ENCODE results near the gene RFXAP.

Gene RFXAP

DNA sequence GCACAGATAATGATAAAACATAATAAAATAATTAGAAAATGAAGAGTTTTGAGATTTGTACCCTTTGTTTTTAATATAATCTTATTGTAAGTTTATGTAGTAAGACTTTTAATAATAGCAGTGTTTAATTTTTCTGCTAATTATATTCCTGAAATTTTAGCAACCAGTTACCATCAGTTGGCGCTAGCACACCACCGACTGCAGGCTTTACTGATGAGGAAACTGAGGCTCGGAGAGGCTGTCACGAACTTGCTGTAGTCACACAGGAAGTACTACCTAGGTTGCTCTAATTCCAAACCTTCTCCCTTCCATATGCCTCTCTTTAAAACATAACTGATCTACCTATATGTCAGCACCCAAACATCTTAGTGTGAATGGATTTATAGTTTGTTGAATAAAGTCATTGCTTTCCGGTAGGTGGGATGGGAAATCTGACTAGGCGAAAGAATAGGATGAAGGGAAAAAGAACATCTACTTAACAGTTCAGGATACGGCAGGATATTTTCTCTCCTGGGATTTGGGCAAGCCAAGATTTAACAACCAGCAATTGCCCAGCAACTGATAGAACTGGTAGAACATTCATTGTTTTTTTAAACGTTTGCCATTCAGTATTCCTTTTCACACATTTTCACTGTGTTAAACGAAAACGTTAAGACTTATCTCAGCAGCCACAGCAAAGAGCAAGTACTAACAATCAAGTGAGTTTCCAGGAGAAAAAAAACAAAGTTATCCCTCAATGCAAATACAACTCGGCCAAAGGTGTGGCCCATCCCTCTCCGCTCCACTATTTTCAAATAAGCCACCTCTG, 822 bp upstream of the RFXAP start:
- DNase-seq (ENCODE audit: low spot score): no peak

DNA sequence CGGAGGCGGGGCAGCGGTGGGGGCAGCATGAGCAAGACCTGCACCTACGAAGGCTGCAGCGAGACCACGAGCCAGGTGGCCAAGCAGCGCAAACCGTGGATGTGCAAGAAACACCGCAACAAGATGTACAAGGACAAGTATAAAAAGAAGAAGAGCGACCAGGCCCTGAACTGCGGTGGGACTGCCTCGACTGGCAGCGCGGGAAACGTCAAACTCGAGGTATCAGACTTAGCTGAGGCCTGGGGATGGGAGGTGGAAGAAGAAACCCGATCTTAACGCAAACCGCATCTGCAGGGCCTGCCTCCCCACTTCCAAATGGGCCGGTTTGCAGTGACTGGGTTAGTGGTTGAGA, 693 bp downstream of the RFXAP start:
- no peak for DNase-seq (ENCODE audit: low spot score)

DNA sequence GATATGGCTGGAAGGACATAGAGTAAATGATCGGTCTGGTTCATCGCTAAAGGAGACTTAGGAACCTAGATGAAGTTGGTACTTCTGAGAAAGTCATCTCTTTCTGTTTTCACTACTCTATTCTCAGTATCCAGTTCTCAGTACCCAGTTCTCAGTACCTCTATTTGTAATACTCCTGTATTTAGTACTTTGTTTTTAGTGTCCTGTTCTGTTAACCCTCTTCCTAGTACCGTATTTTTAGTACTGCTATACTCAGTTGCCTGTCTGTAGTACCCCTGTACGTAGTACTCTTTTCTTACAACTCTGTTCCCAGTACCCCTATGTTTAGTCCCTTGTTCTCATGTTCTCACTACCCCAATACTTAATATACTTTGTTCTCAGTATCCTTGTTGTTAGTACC, 1.2 kb downstream of the RFXAP start:
- DNase-seq (ENCODE audit: low spot score): no peak

DNA sequence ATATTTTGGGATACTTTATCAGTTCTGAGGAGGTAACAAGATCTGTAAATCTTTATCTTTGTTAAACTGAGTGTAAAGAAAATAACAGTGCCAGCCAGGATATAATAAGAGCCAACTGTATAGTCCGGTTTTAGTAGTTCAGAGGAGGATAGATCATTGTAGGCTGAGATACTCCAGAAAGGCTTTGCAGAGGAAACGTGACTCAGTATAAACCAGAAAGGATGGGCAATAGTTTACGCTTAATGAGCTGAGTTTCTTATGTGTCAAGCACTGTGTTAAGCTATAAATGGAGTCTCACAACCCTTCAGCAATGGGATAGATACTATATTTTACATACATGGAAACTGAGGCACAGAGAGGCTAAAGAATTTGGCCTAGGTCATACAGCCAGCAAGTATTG, 3.8 kb downstream of the RFXAP start:
- DNase-seq (ENCODE audit: low spot score): no peak

DNA sequence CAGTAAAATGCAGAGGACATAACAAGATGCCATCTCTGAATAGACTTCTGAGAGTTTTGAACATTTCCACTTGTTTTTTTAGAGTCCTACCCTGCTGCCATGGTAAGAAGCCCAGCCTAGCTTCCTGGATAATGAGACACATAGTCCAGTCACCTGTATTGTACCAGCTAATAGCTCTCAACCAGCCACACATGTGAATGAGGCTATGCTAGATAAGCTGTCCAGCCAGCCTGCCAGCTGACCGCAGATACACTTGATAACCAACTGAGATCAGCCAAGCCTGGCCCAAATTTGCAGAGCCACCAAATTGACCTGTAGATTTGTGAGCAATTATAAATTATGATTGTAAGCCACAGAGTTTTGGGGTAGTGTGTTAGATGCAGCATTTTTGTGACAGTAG, 10.7 kb downstream of the RFXAP start:
- no peak for DNase-seq (ENCODE audit: low spot score)

DNA sequence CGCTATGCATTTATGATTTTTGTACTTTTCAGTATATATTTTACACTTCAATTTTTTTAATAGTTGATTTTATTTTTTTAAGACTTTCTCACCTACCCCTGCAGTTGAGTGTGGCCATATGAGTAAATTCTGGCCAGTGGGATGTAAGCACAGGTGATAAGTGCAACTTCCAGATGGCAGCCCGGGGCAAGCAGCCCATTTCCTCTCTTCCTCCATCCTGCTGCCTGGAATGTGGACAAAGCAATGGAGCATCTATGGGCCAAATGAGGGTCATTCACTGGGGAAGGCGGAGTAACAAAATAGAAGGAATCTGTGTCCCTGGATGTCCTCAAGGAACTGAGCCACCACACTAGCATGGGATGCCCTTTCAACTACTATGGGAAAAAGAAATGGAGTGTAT, 12.3 kb downstream of the RFXAP start:
- DNase-seq (ENCODE audit: low spot score): no peak

DNA sequence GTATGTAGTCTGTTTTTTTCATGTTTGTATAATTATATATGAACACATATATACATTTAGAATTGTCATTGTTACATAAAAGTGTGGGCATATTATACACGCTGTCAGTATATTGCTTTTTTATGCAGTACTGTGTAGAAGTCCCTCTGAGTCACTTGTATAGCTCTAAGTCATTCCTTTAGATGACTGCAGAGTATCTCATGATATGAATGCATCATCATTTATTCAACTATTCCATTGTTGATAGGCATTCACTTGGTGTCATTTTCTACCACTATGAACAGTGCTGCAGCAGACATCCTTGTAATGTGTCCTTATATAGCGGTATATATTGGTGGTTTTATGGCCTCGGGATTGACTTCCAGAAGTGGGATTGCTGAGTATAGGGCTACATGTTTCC, 15.3 kb downstream of the RFXAP start:
- no peak for DNase-seq (ENCODE audit: low spot score)

GRCh38 chr13:36837354-36838092, 18.5 kb downstream of the RFXAP start:
- no peak for DNase-seq (ENCODE audit: low spot score)

DNA sequence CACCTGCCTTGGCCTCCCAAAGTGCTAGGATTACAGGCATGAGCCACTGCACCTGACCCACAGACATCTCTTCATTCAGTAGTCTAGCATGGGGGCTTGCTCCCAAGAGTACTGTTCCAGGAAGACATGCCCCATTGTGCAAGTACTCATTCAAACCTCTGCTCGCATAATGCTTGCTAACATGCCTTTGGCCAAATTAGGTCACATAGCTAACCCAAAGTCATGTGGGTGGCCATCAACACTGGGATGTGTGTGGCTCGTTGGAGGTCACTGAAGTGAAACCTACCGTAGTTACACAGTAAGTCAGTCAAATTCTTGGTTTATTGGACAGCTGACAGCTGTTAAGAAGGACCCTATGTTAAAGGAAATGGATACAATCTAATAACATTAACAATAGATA, 20.3 kb downstream of the RFXAP start:
- DNase-seq (ENCODE audit: low spot score): no peak

DNA sequence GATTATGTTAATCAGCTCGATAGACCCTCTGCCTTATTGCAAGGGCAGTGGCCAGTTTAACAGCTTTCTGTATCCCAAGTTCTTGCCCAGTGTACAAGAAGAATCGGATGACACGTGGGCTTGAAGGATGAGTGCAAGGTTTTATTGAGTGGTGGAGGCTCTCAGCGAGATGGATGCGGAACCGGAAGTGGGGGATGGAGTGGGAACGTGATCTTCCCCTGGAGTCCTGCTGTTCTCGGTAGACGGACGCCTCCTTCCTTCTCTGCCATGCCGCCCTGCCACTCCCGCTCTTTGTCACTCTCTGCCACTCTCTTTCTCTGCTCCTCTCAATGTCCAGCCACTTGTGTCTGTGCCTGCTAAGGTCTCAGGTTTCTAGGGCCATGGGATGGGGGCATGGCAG, 21.0 kb downstream of the RFXAP start:
- no peak for DNase-seq (ENCODE audit: low spot score)

GRCh38 chr13:36840718-36841250, 21.8 kb downstream of the RFXAP start:
- no peak for DNase-seq (ENCODE audit: low spot score)

DNA sequence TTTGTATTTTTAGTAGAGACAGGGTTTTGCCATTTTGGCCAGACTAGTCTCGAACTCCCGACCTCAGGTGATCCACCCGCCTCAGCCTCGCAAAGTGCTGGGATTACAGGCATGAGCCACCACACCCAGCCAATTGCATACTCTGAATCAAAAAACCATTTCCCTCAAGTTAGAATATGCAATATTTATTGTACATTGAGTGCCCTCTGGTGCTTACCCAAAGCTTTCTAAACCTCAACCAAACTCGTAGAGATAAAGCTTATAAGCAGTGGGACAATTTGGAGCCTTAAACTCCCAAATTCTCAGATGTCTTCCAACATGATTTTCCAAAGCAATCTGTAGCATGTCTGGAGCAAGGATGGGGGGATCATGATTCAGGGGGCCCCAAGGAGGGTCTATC, 22.4 kb downstream of the RFXAP start:
- no peak for DNase-seq (ENCODE audit: low spot score)

DNA sequence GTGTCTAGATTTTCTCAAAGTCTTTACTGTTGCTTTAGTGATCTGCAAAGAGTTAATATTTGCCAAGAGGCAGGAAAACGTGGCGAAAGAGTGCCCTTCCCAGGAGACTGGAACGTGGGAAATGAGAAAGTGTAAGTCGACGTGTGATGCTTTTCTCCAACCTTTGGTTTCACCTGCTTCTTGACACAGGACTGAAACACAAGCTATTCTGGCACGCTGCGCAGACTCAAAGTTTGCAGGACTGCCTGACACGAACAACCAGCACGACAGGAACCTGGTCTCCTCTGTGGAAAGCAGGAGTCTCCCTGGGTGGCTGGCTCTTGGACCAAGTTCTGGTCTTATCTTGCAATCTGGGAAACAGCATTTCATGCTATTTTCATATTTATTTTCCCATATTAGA, 28.6 kb downstream of the RFXAP start:
- no peak for DNase-seq (ENCODE audit: low spot score)

DNA sequence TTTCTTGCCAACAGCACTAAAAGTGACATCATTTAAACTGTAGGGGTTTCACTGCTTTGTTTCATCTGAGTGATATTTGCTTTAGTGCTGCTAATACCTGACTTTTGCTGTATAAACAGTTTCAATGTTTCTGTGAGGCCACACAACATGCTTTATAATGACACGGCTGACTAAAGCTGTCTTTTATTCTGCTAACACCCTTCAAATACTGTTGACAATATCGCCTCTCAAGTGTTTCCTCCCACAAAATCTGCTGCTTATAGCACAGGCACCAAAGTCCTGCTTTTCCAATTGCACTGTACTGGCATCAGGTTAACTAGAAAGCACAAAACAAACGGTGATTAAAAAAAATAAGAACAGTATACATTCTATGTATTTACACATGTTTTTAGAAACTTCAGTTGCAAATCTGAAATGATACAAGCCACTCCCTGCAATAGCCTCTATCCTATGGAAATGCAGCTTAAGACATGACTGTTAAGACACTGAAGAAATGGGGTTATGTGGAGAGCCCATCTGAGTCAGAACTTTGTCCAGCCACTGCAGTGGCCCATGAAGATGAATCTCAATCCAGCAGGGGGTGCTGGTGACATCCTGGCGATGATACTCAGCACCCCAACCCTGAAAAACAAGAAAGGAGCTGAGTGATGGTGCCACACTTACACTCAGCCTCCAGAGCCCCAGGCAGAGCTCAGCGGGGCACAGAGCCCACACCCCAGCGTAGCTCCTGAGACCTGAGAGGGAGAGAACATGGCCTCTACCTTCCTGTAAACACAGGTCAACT, 29.4 kb downstream of the RFXAP start:
- no peak for DNase-seq (ENCODE audit: low spot score)

DNA sequence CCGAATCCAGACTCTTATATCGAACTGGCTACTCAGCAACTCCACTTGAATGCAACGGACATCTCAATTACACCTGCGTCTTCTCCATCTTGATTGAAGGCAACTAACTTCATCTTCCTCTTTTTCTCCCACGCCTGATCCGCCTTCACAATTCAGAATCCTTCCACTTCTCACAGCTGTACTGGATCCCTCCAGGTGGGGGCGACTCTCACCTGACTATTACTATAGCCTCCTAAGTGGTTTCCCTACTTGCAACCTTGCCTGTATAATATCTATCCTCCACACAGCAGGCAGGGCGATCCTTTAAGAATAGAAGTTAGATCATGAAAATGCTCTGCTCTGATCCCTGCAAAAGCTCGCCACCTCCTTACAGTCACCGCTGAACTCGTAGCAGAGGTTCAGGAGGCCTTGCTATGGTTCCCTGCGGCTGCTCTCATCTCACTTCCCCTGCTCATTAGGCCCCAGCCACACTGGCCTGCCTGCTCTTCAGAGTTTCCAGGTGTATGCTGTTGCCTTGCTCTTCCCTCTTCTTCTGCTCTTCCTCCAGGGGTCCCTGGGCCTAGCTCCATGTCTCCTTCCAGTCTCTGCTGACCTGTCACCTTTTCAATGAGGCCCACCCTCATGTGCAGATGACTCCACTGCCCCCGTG, 31.9 kb downstream of the RFXAP start:
- no peak for DNase-seq (ENCODE audit: low spot score)

GRCh38 chr13:36857253-36857652, 38.2 kb downstream of the RFXAP start:
- no peak for DNase-seq (ENCODE audit: low spot score)

DNA sequence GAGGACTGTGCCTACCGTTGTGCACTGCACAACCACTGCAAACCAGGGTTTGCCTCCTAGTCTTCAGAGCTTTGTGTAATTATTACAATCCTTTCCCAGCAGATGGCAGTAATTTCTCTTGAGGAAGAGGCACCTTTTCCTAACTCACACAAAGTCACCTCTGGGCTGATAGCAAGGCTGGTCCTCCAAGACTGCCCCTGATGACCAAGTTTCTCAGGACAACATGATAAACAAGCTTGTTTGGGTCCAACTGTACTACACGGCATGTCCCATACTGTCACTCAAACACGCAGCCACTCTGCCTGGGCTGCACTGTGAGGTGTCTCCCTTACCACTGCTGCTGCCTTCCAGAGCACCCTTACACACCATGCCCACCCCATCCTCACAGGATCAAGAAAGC, 39.3 kb downstream of the RFXAP start:
- peak; percentile 58 for DNase-seq (ENCODE audit: low spot score)

- DNase-seq (ENCODE audit: low spot score): no peak
Measured at GRCh38 chr13:36859259-36859658, 40.2 kb downstream of the RFXAP start.

- DNase-seq (ENCODE audit: low spot score): no peak
Measured at GRCh38 chr13:36862002-36862685, 43.1 kb downstream of the RFXAP start.

GRCh38 chr13:36862722-36863121, 43.7 kb downstream of the RFXAP start:
- no peak for DNase-seq (ENCODE audit: low spot score)

DNA sequence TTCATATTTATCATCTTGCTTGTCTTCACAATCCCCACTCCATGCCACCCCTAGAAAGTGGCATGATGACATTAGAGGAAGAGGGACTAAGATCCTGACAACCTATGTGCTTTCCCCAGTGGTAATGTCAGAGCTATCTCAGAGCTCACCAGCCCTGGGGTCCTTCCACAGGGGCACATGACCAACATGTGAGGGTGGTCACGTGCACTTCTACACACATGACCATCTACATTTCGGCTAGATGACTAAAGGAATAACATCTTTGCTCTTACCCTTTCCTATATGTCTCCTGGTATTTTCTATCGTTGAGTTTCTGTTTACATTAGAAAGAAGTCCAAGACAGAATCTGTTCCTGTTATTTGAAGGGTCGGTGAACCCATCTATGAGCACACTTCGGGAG, 46.2 kb downstream of the RFXAP start:
- no peak for DNase-seq (ENCODE audit: low spot score)

DNA sequence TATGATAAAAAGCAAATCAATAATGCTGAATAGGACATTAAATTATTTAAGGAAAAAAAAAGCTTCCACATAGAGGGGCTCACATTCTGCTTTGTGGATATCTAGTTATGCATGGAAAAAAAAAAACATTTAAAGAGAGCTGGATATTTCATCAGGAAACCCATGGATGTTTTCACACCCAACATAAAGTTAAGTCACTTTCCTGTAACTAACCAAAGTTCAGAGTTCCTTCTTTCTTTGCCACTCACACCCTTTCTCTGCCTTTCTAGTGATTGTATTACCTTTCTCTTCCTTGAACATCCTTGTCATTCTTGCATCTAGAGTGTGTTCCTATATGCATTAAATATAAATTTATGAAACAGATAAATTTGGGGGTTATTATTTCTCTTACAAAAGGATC, 47.2 kb downstream of the RFXAP start:
- no peak for DNase-seq (ENCODE audit: low spot score)
